OCI-LY7 (cell line): ENCODE measurements around the gene DLX5.

Experiments
- EZH2phosphoT487 ChIP-seq: fragments of 200-600 bp; sonication (generic); IDR thresholded peaks from 2 replicates; pipeline ENCODE4 v1.6.1; 2018; ENCODE audit warnings: low read depth, borderline replicate concordance, mild to moderate bottlenecking, mixed run types, antibody characterized with exemption, low read length, moderate library complexity, mixed read lengths
- TF ChIP-seq, protein P1 (sequence below): fragments of 200-600 bp; sonication (generic); conservative IDR thresholded peaks from 2 replicates; pipeline ENCODE4 v1.5.1; 2014; ENCODE audit warnings: mild to moderate bottlenecking, antibody characterized with exemption, low read length, moderate library complexity, mixed read lengths

DNA sequence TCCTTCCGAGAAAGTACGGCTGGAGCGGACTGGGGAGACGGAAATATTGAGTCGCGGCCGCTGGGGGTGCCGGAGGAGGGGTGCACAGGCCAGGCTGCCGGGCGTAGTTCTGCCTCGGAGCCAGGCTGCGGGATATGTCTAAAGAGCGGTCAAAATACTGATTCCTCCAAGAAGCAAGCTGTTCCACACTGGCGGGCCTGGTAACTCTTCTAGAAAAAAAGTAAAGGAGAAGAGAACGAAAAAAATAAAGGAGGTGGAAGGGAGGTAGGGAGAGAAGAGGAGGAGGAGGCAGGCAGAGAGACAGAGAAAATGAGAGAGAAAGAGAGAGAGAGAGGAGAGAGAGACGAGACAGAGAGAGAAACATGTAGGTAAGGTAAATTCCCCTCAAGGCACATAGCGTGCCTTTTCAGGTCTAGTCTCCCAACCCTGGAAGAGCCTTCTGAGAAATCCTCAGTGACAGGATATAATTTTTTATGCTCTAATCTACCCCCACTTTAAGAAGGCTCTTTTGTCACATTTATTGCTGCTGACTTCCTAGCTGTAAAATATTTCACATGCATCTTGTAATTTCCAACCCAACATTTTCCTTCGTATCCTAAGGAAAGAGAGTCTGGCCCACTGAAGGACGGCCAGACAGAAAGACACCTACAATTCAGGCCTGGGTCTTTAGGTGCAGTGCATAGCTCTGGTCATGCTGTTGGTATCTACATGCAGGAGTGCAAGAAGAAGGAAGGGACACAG lies 5.7 kb downstream of the DLX5 start:
- TF ChIP-seq, protein P1, sequence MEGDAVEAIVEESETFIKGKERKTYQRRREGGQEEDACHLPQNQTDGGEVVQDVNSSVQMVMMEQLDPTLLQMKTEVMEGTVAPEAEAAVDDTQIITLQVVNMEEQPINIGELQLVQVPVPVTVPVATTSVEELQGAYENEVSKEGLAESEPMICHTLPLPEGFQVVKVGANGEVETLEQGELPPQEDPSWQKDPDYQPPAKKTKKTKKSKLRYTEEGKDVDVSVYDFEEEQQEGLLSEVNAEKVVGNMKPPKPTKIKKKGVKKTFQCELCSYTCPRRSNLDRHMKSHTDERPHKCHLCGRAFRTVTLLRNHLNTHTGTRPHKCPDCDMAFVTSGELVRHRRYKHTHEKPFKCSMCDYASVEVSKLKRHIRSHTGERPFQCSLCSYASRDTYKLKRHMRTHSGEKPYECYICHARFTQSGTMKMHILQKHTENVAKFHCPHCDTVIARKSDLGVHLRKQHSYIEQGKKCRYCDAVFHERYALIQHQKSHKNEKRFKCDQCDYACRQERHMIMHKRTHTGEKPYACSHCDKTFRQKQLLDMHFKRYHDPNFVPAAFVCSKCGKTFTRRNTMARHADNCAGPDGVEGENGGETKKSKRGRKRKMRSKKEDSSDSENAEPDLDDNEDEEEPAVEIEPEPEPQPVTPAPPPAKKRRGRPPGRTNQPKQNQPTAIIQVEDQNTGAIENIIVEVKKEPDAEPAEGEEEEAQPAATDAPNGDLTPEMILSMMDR, result no peak
- no peak for TF ChIP-seq EZH2phosphoT487
